Measurements from ENCODE around the gene SLX1A. TPM values are rescaled to one million over a fixed set of nuclear protein-coding genes. Genes with fewer than 3 reads are reported as not detected.
"Not testable (repeated sequence)": the region's sequence is repeated elsewhere in the genome, so short reads cannot be mapped to it uniquely, and the experiment has no call there.

The SLX1A gene
- total and polyA plus RNA-seq, 2 of the 4 experiments (the other 2 are of a cell fraction): 8.4 to 35.1 TPM

DNA sequence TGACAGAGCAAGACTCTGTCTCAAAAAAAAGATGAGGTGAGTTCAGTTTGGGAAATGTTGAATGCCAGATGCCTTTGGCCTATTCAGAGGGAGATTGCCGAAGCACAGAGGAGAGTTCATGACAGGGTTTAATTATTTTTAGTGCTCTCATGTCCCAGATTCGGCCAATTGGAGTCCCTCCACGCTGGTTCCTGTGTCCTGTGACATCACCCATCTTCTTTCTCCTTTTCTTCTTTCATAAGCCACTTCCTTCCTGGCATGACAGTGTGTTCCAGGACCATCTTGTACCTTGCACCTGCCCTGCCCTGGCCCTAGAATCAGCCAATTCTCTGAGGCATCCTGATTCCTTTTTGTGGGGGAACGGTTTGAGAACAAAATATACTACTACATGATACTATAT, 17.7 kb downstream of the SLX1A start:
- H3K36me3 ChIP-seq (ENCODE audit: control insufficient read depth, insufficient read depth, low read length); CTCF ChIA-PET; ATAC-seq (ENCODE audit: low read depth); H3K9me1 ChIP-seq (ENCODE audit: insufficient read depth, low read length); dilution Hi-C loops (cut with HindIII; ENCODE audit: low sequenced_read_pairs, unreplicated experiment); H2BK20ac ChIP-seq (ENCODE audit: low read depth, low read length); H3K9ac ChIP-seq (ENCODE audit: low read depth, low read length); H3K56ac ChIP-seq (ENCODE audit: extremely low read depth, insufficient read depth, low read length); POLR2A ChIA-PET (ENCODE audit: unreplicated experiment); H3K4me3 ChIP-seq (ENCODE audit: insufficient read depth, low read depth, low read length); H3K23ac ChIP-seq (ENCODE audit: low read depth, low read length); H3K4me2 ChIP-seq (ENCODE audit: low read depth, low read length); H3K9me3 ChIP-seq (ENCODE audit: control insufficient read depth, insufficient read depth, low read length); H3K14ac ChIP-seq (replicated peaks; ENCODE audit: low read depth, low read length); DNase-seq; H2AFZ ChIP-seq (replicated peaks; ENCODE audit: low read length, poor library complexity); H2AK5ac ChIP-seq (ENCODE audit: low read depth, low read length); H2BK5ac ChIP-seq (ENCODE audit: low read depth, low read length, poor library complexity, severe bottlenecking); H3K79me1 ChIP-seq (ENCODE audit: low read depth in 1 of 2, low read length in 2 of 2); BruUV-seq (replicated peaks); H2BK120ac ChIP-seq (ENCODE audit: low read depth, low read length); H3K27me3 ChIP-seq (ENCODE audit: control insufficient read depth, insufficient read depth, low read length); H4K8ac ChIP-seq (ENCODE audit: low read depth in 2 of 2, low read length in 2 of 2); H4K91ac ChIP-seq (ENCODE audit: insufficient read depth, low read depth, low read length); in situ Hi-C loops (cut with MboI; ENCODE audit: low sequenced_read_pairs); H3K18ac ChIP-seq (ENCODE audit: low read depth, low read length); H4K5ac ChIP-seq (ENCODE audit: low read depth, low read length); H2BK15ac ChIP-seq (ENCODE audit: low read depth, low read length); intact Hi-C loops (cut with micrococcal nuclease); H3K4ac ChIP-seq (ENCODE audit: low read depth, low read length); H4K20me1 ChIP-seq (ENCODE audit: insufficient read depth, low read length); H2AK9ac ChIP-seq (replicated peaks; ENCODE audit: low read depth, low read length, poor library complexity); H3K27ac ChIP-seq (ENCODE audit: insufficient read depth, low read length); H3K4me1 ChIP-seq (ENCODE audit: control insufficient read depth, insufficient read depth, low read length): not testable (repeated sequence)
- WGBS, 2 experiments (ENCODE audit: extremely low coverage in 2 of 2, insufficient read length in 1 of 2): no CpG with 5 or more reads among the region's 4 CpGs

DNA sequence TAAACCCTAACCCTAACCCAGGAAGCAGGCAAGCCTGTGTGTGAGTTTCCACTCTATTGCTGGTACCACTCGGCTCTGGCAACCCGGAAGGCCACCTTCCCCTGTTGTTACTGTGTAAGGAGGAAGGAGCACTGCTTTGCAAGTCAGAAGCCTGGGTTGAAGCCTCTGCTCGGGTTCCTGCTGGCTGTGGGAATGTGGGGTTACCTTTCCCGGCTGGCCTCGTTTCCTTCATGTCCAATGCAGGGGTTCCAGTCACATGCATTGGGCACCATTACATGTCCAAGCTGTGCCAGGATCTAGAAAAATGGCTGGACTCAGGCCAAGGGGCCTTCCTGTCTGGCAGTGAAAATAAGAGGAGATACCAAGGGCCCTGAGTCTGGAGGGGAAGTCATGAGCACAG, 23.4 kb downstream of the SLX1A start:
- in situ Hi-C loops (cut with MboI; ENCODE audit: low sequenced_read_pairs); ATAC-seq (ENCODE audit: low read depth); CTCF ChIA-PET; H3K9me3 ChIP-seq (ENCODE audit: control insufficient read depth, insufficient read depth, low read length); H3K79me1 ChIP-seq (ENCODE audit: low read depth in 1 of 2, low read length in 2 of 2); DNase-seq; dilution Hi-C loops (cut with HindIII; ENCODE audit: low sequenced_read_pairs, unreplicated experiment); H4K5ac ChIP-seq (ENCODE audit: low read depth, low read length); H3K14ac ChIP-seq (replicated peaks; ENCODE audit: low read depth, low read length); H2BK5ac ChIP-seq (ENCODE audit: low read depth, low read length, poor library complexity, severe bottlenecking); H3K9me1 ChIP-seq (ENCODE audit: insufficient read depth, low read length); H3K23ac ChIP-seq (ENCODE audit: low read depth, low read length); H3K56ac ChIP-seq (ENCODE audit: extremely low read depth, insufficient read depth, low read length); H4K8ac ChIP-seq (ENCODE audit: low read depth in 2 of 2, low read length in 2 of 2); H3K4me2 ChIP-seq (ENCODE audit: low read depth, low read length); H3K27me3 ChIP-seq (ENCODE audit: control insufficient read depth, insufficient read depth, low read length); BruUV-seq (replicated peaks); H2BK20ac ChIP-seq (ENCODE audit: low read depth, low read length); H3K4me1 ChIP-seq (ENCODE audit: control insufficient read depth, insufficient read depth, low read length); intact Hi-C loops (cut with micrococcal nuclease); H2AK9ac ChIP-seq (replicated peaks; ENCODE audit: low read depth, low read length, poor library complexity); H2BK15ac ChIP-seq (ENCODE audit: low read depth, low read length); H3K9ac ChIP-seq (ENCODE audit: low read depth, low read length); H2BK120ac ChIP-seq (ENCODE audit: low read depth, low read length); H3K36me3 ChIP-seq (ENCODE audit: control insufficient read depth, insufficient read depth, low read length); H4K91ac ChIP-seq (ENCODE audit: insufficient read depth, low read depth, low read length); H3K18ac ChIP-seq (ENCODE audit: low read depth, low read length); H2AK5ac ChIP-seq (ENCODE audit: low read depth, low read length); H4K20me1 ChIP-seq (ENCODE audit: insufficient read depth, low read length); H3K4me3 ChIP-seq (ENCODE audit: insufficient read depth, low read depth, low read length); H3K27ac ChIP-seq (ENCODE audit: insufficient read depth, low read length); H2AFZ ChIP-seq (replicated peaks; ENCODE audit: low read length, poor library complexity); H3K4ac ChIP-seq (ENCODE audit: low read depth, low read length); POLR2A ChIA-PET (ENCODE audit: unreplicated experiment): not testable (repeated sequence)
- no CpG with 5 or more reads among the region's 5 CpGs for WGBS, 2 experiments (ENCODE audit: extremely low coverage in 2 of 2, insufficient read length in 1 of 2)
